HepG2 (cell line): ENCODE data around the gene ZNF831. TPM values are rescaled to one million over a fixed set of nuclear protein-coding genes. Genes with fewer than 3 reads are reported as not detected.

Experiments used
- ATAC-seq: fragments of 200-7000 bp; cut with Tn5 transposase; 3 replicates; pipeline ENCODE4 v1.9.1; 2020; ENCODE audit warnings: mild to moderate bottlenecking, moderate library complexity
- BruUV-seq: library from RNA; stranded (reverse); fragments of 400-500 nt; replicated peaks from 2 replicates; lab custom pipeline; 2021; lab: Mats Ljungman, UMichigan
- CTCF ChIA-PET: fragments of 300-600 bp; formaldehyde crosslinking; extraction: SDS; loops from one replicate; lab custom pipeline; 2021; ENCODE audit warnings: low total read pairs, inconsistent platforms, low intra/inter-chr PET ratio; lab: Yijun Ruan, JAX
- POLR2A ChIA-PET: fragments of 350-600 bp; sonication (Branson Sonifier 250); formaldehyde crosslinking; loops from one replicate; lab custom pipeline; 2020; ENCODE audit warnings: antibody characterized with exemption, inconsistent platforms; lab: Yijun Ruan, JAX
- DNase-seq: peaks from one replicate; pipeline ENCODE4 v3.0.0-alpha.2; 2015; ENCODE audit warnings: low spot score
- FAIRE-seq: peaks from 3 replicates; lab custom pipeline; 2011; peaks lifted over from hg19 to GRCh38; lab: Jason Lieb, UNC
- H2AFZ ChIP-seq: one replicate; pipeline ENCODE4 v1.6.1; 2011; ENCODE audit warnings: low read length, inconsistent platforms
- H3K27ac ChIP-seq: fragments of 300-600 bp; 3 replicates; pipeline ENCODE4 v1.8.0; 2011; ENCODE audit warnings: mixed run types, mild to moderate bottlenecking, mixed read lengths, low read length, inconsistent platforms; ENCODE audit not compliant: insufficient read depth; ENCODE audit errors: extremely low read length
- H3K27me3 ChIP-seq, 2 experiments: fragments of 200-600 bp in 1 of 2; 2 replicates in 1 of 2; 3 replicates in 1 of 2; pipeline versions ENCODE4 v1.6.0 to v1.8.0; 2011; ENCODE audit warnings: low read length in 2 of 2, mild to moderate bottlenecking in 2 of 2, moderate library complexity in 2 of 2, inconsistent platforms in 1 of 2; ENCODE audit not compliant: insufficient read depth in 2 of 2, control insufficient read depth in 1 of 2
- H3K36me3 ChIP-seq, 2 experiments: fragments of 200-600 bp in 1 of 2; replicated peaks in 1 of 2; 2 replicates in 1 of 2; 3 replicates in 1 of 2; pipeline versions ENCODE4 v1.5.1 to v1.8.0; 2011; ENCODE audit warnings: low read length in 2 of 2, inconsistent platforms in 1 of 2; ENCODE audit not compliant: insufficient read depth in 2 of 2, control insufficient read depth in 1 of 2
- H3K4me1 ChIP-seq: 2 replicates; pipeline ENCODE4 v1.5.1; 2012; ENCODE audit warnings: low read length, inconsistent platforms; ENCODE audit not compliant: insufficient read depth
- H3K4me2 ChIP-seq: 2 replicates; pipeline ENCODE4 v1.6.0; 2011; ENCODE audit warnings: low read depth, low read length, inconsistent platforms
- H3K4me3 ChIP-seq, 3 experiments: fragments of 200-600 bp in 1 of 3; sonication (generic), shearing (Covaris generic) in 1 of 3; replicated peaks in 1 of 3; 2 replicates each; pipeline ENCODE4 v1.5.1; 2011 to 2016; ENCODE audit warnings: low read length in 3 of 3, inconsistent platforms in 2 of 3, low read depth in 2 of 3, mild to moderate bottlenecking in 2 of 3, control low read depth in 1 of 3, mixed read lengths in 1 of 3; ENCODE audit not compliant: insufficient read depth in 1 of 3
- H3K79me2 ChIP-seq: one replicate; pipeline ENCODE4 v1.6.1; 2011; ENCODE audit warnings: low read length, inconsistent platforms; ENCODE audit not compliant: insufficient read depth
- H3K9ac ChIP-seq: 2 replicates; pipeline ENCODE4 v1.6.0; 2011; ENCODE audit warnings: mild to moderate bottlenecking, low read depth, low read length, inconsistent platforms; ENCODE audit not compliant: insufficient read depth
- H3K9me3 ChIP-seq: 2 replicates; pipeline ENCODE4 v1.5.1; 2012; ENCODE audit warnings: mild to moderate bottlenecking, low read length
- H4K20me1 ChIP-seq: 2 replicates; pipeline ENCODE4 v1.6.0; 2011; ENCODE audit warnings: inconsistent platforms, mild to moderate bottlenecking, low read length, moderate library complexity; ENCODE audit not compliant: insufficient read depth
- ATF6 ChIP-seq: sonication (generic); formaldehyde crosslinking; conservative IDR thresholded peaks from 2 replicates; pipeline ENCODE4 v1.4.0; 2020; ENCODE audit warnings: missing genetic modification reagents
- FUBP1 ChIP-seq: sonication (generic); formaldehyde crosslinking; IDR thresholded peaks from 2 replicates; pipeline ENCODE4 v1.5.1; 2020; ENCODE audit warnings: missing genetic modification reagents, mild to moderate bottlenecking, borderline replicate concordance
- KIAA2018 ChIP-seq: sonication (generic); formaldehyde crosslinking; IDR thresholded peaks from 2 replicates; pipeline ENCODE4 v1.5.0; 2020; ENCODE audit warnings: mild to moderate bottlenecking, missing genetic modification reagents, borderline replicate concordance
- NR0B2 ChIP-seq: sonication (generic); formaldehyde crosslinking; IDR thresholded peaks from 2 replicates; pipeline ENCODE4 v1.4.0; 2020; ENCODE audit warnings: mild to moderate bottlenecking, missing genetic modification reagents
- PRDM15 ChIP-seq: sonication (generic); formaldehyde crosslinking; IDR thresholded peaks from 2 replicates; pipeline ENCODE4 v1.4.0; 2020; ENCODE audit warnings: missing genetic modification reagents
- ZNF883 ChIP-seq: sonication (generic); formaldehyde crosslinking; IDR thresholded peaks from 2 replicates; pipeline ENCODE4 v1.5.1; 2020; ENCODE audit warnings: mild to moderate bottlenecking, missing genetic modification reagents; ENCODE audit errors: not compliant biosample characterization
- WGBS: methylation state at CpG from one replicate; pipeline ENCODE4 v1.1.6; 2017; ENCODE audit warnings: low lambda C conversion rate; 5-methylcytosine and 5-hydroxymethylcytosine counted together
- in situ Hi-C: cut with HindIII; loops from 2 replicates; pipeline ENCODE4 v1.10.0; 2017; ENCODE audit warnings: low pct_unique_long_range_greater_than_20kb; ENCODE audit not compliant: extremely low pct_ligation_motif_present
- intact Hi-C: fragments of 100-400 bp; cut with micrococcal nuclease; formaldehyde crosslinking; loops from one replicate; pipeline ENCODE4 v1.10.0; 2022; ENCODE audit not compliant: unreplicated experiment
- polyA plus RNA-seq, 8 experiments: library from polyadenylated mRNA; depleted of rRNA in 3 of 8; stranded (reverse) in 7 of 8; unstranded in 1 of 8; fragments of >200 nt; fragmentation: Illumina TruSeq in 4 of 8; extraction: Trizol in 4 of 8; gene quantifications; 2 replicates each; pipeline versions ENCODE4 v1.2.1 to v1.2.3, GENCODE V29; 2011 to 2016; ENCODE audit warnings: low read depth in 4 of 8, missing spikeins in 1 of 8, mixed read lengths in 1 of 8; ENCODE audit not compliant: insufficient read depth in 1 of 8
- total RNA-seq, 5 experiments: library from RNA; depleted of rRNA; stranded (reverse); fragments of >200 nt; fragmentation: Illumina TruSeq; extraction: Trizol; gene quantifications; 2 replicates each; pipeline ENCODE4 v1.2.3, GENCODE V29; 2016; ENCODE audit warnings: low read depth in 1 of 5

Gene ZNF831
- total and polyA plus RNA-seq, 2 of the 13 experiments (the other 11 are each of a cell fraction or from before 2014, with no cell fraction given): not detected

- ATAC-seq (no peak), DNase-seq (no peak), FAIRE-seq (no peak)
- 25% methylated on average over 2 of the region's 2 CpGs for WGBS
- H3K79me2 ChIP-seq: no peaks in the 10 kb centered on the region
- H4K20me1 ChIP-seq: no peaks in the 10 kb centered on the region
- H3K27me3 ChIP-seq: peaks cover 0 to 21% of the 10 kb centered on the region in 2 experiments; a peak in 2 of 5 replicates
- H3K27ac ChIP-seq: no peak overlapping the region
- in situ Hi-C loops: no loop called here
- intact Hi-C loops: no loop called here
- POLR2A ChIA-PET: no interaction called here
- no peaks in the 10 kb centered on the region for H3K36me3 ChIP-seq
- H3K4me2 ChIP-seq: no peak overlapping the region
- BruUV-seq: no TSS peak
- CTCF ChIA-PET: no interaction called here
- H2AFZ ChIP-seq: no peak overlapping the region
- H3K4me1 ChIP-seq: no peaks in the 10 kb centered on the region
- H3K9ac ChIP-seq: no peak overlapping the region
- H3K4me3 ChIP-seq: no peak overlapping the region
- H3K9me3 ChIP-seq: no peaks in the 10 kb centered on the region
- TF ChIP-seq KIAA2018: no peak
- TF ChIP-seq FUBP1 (CRISPR knock-in tag): no peak
- no peak for TF ChIP-seq ZNF883
- no peak for TF ChIP-seq ATF6 (CRISPR knock-in tag)
- TF ChIP-seq PRDM15 (CRISPR knock-in tag): no peak
- TF ChIP-seq NR0B2 (CRISPR knock-in tag): no peak
Observed at GRCh38 chr20:59175861-59176260, 12.2 kb downstream of the ZNF831 start.
